GM18520 (cell line): ENCODE measurements around the gene LBX1.
"Not testable (repeated sequence)": the region's sequence is repeated elsewhere in the genome, so short reads cannot be mapped to it uniquely, and the experiment has no call there.

Source experiments
- ATAC-seq: cut with Tn5 transposase; IDR thresholded peaks from one replicate; pipeline ENCODE4 v1.9.1; 2021; ENCODE audit not compliant: unreplicated experiment

LBX1 gene

DNA sequence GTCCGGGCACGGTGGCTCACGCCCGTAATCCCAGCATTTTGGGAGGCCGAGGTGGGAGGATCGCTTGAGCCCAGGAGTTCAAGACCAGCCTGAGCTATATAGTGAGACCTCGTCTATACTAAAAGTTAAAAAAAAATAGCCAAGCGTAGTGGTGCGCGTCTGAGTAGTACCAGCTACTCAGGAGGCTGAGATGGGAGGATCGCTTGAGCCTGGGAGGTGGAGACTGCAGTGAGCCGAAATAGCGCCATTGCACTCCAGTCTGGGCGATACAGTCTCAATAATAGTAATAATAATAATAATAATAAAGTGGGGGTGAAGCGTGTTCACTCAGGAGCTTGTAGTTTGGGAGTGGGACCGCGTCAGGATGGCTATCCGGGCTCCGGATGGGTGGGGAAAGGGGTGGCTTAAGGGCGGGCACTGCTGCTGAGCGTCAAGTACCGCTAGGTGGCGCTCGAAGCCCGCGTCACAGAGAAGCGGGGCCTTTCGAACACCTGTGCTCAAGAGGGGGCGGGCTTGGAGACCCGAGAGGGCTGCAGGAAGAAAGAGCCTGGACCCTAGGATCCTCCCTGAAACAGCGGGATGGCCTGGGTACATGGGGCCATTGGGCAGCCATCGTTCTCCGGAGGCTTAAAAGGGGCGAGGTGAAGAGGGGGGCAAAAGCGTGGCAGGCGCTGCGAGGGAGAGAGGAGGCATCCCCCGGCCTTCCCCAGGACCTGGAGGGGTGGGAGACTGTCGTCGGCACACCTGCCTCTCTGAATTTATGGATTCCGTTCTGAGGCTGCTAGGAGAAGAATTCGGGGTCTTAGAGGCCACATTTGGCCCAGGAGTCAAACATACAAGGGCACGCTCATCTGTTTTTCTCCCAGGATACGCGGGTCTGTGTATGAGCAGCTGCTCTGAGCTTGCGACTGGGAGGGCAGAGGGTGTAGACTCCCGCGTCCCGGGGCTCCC lies 14.5 kb downstream of the LBX1 start:
- no peak for ATAC-seq

DNA sequence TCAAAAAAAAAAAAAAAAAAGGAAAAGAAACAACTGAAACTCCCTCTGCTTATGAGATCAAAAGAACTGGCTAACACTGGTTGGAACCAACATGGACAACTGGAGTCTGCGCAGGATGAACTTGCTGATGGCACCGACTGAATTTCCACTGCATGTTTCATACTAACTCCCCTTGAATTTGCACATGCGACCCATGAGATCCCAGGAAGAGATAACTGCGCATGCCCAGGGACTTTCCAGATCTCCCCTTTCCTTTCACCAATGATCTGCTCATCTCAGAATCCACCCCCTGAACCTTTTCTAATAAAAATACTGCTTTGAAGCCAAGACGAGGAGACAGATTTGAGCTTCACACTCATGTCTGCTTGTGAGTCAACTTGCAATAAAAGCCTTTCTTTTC lies 20.7 kb downstream of the LBX1 start:
- no peak for ATAC-seq

DNA sequence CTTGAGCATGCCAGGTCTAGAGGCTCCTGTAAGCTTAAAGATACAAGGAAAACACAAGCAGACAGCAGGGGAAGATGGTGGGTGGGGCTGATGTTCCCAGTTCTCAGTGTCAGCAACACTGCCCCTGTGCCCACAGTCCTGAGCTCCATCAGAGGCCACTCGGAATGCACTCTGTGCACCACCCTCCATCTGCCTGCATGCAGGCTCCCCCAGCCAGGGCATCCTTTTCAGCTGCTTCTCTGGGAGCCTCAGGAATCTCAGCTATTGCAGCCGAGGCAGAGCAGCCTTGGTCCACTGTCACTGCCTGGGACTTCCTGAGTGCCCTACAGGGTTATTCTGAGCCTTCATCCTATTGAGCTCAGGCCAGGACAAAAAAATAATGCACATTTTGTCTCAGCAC lies 22.2 kb downstream of the LBX1 start:
- no peak for ATAC-seq

DNA sequence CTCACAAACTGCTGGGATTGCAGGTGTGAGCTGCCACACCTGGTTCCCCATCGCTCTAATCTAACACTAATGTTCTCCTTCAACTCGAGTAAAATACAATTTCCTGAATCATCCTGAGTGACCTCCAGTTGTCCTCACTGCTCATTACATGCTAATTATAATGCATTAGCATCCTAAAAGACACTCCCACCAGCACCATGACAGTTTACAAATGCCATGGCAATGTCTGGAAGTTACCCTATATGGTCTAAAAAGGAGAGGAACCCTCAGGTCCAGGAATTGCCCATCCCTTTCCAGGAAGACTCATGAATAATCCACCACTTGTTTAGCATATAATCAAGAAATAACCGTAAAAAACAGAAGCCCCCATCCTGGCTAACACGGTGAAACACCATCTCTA lies 26.6 kb downstream of the LBX1 start:
- not testable (repeated sequence) for ATAC-seq

DNA sequence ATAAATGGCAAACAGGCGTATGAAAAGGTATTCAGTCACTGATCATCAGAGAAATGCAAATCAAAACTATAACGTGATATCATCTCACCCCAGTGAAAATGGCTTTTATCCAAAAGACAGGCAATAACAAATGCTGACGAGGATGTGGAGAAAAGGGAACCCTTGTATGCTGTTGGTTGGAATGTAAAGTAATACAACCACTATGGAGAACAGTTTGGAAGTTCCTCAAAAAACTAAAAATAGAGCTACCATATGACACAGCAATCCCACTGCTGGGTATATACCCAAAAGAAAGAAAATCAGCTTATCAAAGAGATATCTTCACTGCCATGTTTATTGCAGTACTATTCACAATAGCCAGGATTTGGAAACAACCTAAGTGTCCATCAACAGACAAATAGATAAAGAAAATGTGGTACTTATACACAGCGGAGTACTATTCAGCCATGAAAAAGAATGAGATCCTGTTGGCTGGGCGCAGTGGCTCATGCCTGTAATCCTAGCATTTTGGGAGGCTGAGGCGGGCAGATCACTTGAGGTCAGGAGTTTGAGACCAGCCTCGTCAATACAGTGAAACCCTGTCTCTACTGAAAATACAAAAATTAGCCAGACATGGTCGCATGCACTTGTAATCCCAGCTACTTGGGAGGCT lies 30.8 kb downstream of the LBX1 start:
- ATAC-seq, result not testable (repeated sequence)

DNA sequence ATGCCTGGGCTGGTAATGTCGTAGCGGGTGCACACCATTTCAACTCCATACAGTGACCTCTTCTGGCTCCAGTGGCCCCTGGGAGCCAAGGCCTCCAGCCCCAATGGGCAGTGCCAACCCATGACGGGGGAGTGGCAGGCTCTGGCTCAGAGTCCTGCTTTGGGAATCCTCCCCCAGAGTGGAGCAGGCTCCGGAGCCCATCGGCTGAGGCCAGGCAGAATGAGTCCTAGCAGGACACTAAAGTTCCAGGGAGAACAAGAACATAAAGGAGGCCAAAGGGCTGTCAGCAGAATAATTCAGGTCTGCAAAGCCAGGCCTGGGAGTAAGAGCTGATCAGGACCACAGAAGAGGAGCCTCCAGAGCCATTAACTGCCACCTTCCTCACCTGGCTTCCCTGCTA lies 33.3 kb downstream of the LBX1 start:
- ATAC-seq, result no peak

DNA sequence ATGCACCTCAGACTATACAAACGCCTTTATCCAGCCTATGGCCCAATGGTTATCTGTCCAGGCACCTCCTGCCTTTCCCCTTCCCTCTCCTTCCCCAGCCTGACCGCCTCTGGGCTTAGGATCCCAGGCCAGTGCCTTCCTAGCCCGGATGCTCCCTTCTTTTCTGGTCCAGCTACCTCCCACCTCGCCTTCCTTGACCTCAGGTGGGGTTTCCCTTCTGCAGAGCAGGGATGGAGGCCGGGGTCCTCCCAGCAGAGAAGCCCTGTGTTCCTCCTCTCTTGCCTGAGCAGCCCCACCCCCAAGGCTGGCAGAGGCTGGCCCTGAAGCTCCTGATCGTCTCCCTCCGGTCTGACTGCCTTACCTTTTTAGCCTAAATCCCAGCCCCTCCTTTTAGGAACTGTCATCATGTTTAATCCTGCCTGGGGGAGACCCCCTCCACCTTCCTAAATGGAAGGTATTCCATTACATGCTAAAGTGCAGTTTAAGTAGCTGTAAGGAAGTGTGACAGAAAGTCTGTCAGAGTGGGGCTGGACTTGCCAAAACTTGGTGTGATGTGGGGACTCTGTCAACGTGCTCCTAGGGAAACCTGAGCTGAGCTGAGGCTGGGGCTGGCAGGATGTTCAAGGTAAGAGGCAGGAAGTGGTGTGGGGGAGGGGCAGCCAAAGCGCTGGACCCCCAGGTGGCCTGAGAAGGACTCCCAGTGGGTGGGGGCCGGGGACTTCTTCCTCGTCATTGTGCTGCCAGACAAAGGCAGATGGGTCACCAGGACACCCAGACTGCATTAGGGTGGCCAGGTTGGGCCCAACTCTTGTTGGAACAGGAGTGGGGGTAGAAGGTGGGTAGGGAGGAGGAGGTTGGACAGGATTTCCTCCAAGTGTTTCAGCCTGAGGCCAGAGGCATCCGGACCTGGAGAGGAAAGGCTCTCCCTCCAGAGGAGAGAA lies 39.5 kb downstream of the LBX1 start:
- ATAC-seq, result no peak

DNA sequence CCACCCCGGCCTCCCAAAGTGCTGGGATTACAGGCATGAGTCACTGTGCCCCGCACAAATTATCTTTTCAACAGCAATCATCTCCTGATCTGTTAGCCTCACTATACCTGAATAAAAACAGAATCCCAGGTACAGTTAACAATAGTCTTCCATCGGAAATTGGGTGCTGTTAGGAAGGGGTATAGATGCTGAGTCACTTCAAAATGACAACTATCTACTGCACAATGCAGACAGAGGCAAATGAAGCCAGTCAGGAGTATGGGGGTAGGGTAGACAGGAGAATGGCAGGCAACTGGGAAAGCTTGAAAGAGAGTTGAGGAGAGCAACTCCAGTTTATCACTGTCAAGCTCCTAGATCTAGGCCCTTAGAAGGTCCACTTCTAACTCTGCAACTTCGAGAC lies 40.3 kb downstream of the LBX1 start:
- ATAC-seq, result no peak

DNA sequence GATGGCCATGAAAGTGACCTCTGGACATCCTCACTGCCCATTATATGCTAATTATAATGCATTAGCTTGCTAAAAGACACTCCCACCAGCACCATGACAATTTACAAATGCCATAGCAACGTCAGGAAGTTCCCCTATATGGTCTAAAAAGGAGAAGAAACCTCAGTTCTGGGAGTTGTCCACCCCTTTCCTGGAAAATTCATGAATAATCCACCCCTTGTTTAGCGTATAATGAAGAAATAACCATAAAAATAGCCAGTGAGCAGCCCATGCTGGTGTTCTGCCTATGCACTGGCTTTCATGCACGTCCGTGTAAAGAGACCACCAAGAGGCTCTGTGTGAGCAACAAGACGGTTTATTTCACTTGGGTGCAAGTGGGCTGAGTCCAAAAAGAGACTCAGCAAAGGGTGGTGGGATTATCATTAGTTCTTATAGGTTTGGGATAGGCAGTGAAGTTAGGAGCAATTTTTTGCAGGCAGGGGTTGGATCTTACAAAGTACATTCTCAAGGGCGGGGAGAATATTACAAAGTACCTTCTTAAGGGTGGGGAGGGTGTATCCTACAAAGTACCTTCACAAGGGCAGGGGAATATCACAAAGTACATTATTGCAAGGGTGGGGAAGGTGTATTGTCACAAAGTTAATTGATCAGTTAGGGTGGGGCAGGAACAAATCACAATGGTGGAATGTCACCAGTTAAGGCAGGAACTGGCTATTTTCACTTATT lies 45.6 kb downstream of the LBX1 start:
- ATAC-seq, result no peak

DNA sequence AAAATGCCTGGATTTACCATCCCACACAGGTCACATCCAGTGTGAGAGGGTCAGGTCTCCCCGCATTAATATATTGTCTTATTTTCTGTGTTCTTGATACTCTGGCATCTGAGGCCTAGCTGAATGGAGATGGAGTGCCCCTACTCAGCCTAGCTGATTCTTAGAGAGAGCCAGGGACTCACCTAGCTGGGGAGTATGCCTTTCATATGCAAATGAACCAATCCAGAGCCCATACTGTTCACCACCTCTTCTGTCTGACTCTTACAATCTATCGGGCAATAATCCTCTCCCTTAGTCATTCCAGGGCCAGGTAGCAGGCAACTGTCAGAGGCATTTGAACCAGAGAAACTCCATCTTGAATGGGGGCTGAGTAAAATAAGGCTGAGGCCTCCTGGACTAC lies 46.3 kb downstream of the LBX1 start:
- ATAC-seq, result no peak
